ENCODE data around the gene AURKAIP1.

The AURKAIP1 gene

GRCh38 chr1:1329304-1330210 is 45.5 kb downstream of the AURKAIP1 start:
- no peak for TF ChIP-seq CTCF (conservative IDR thresholded peaks at IDR 0.05; ENCODE audit: low read depth, low read length)
- H3K4me3 ChIP-seq (ENCODE audit: low read depth, low read length), result no peak overlapping the region
- DNase-seq (ENCODE audit: low read depth), result no peak

GRCh38 chr1:1328254-1328653 is 46.8 kb downstream of the AURKAIP1 start:
- no peak for TF ChIP-seq CTCF (conservative IDR thresholded peaks at IDR 0.05; ENCODE audit: low read depth, low read length)
- DNase-seq (ENCODE audit: low read depth), result no peak
- H3K4me3 ChIP-seq (ENCODE audit: low read depth, low read length), result no peak overlapping the region

- DNase-seq (ENCODE audit: low read depth), result no peak
- no peak overlapping the region for H3K4me3 ChIP-seq (ENCODE audit: low read depth, low read length)
- TF ChIP-seq CTCF (conservative IDR thresholded peaks at IDR 0.05; ENCODE audit: low read depth, low read length), result no peak
Measured at GRCh38 chr1:1327291-1327690, 47.7 kb downstream of the AURKAIP1 start.

- no peak for TF ChIP-seq CTCF (conservative IDR thresholded peaks at IDR 0.05; ENCODE audit: low read depth, low read length)
- DNase-seq (ENCODE audit: low read depth), result no peak
- H3K4me3 ChIP-seq (ENCODE audit: low read depth, low read length), result no peak overlapping the region
Measured at GRCh38 chr1:1326075-1326605, 48.9 kb downstream of the AURKAIP1 start.

- no peak for DNase-seq (ENCODE audit: low read depth)
- no peak for TF ChIP-seq CTCF (conservative IDR thresholded peaks at IDR 0.05; ENCODE audit: low read depth, low read length)
- H3K4me3 ChIP-seq (ENCODE audit: low read depth, low read length), result peak overlapping the region; percentile 88
Measured at GRCh38 chr1:1325288-1326074, 49.5 kb downstream of the AURKAIP1 start.

GRCh38 chr1:1324524-1325287 is 50.3 kb downstream of the AURKAIP1 start, which contains the start of the genes CPTP and INTS11:
Gene CPTP, plus strand, starts transcription at chr1:1324802. Its CDS starts 2,109 bp downstream, at chr1:1326911.
Gene INTS11, minus strand, starts transcription at chr1:1324660. Its CDS starts 52 bp downstream, at chr1:1324608.
- no peak for TF ChIP-seq CTCF (conservative IDR thresholded peaks at IDR 0.05; ENCODE audit: low read depth, low read length)
- H3K4me3 ChIP-seq (ENCODE audit: low read depth, low read length), result peak within 1 kb of the TSS; percentile 88
- peak; percentile 92 for DNase-seq (ENCODE audit: low read depth)
